ENCODE results near the gene EIF3L. TPM values are rescaled to one million over a fixed set of nuclear protein-coding genes. Genes with fewer than 3 reads are reported as not detected.

EIF3L gene
- total RNA-seq, 2 donors from 2014 or later: 224 to 226 TPM

- peaks cover 0 to 20% of the 10 kb centered on the region in 2 donors for H3K4me1 ChIP-seq (ENCODE audit: control insufficient read depth in 1 of 2, low read depth in 2 of 2)
- H3K4me3 ChIP-seq: no peak overlapping the region
- peaks cover 67% of the 10 kb centered on the region for H3K36me3 ChIP-seq
- DNase-seq (ENCODE audit: low spot score) (no peak), ATAC-seq (ENCODE audit: insufficient number of reproducible peaks, low FRiP score, low read depth) (no peak)
- TF ChIP-seq CTCF (IDR thresholded peaks at IDR 0.05): no peak
- no peak overlapping the region for H3K27ac ChIP-seq
- no peaks in the 10 kb centered on the region for H3K9me3 ChIP-seq
- H3K27me3 ChIP-seq (replicated peaks; ENCODE audit: insufficient read depth): no peaks in the 10 kb centered on the region
These were observed 11.7 kb downstream of the EIF3L start for GRCh38 chr22:37860796-37861421.

GRCh38 chr22:37862570-37863325 lies 13.5 kb downstream of the EIF3L start:
- no peaks in the 10 kb centered on the region for H3K27me3 ChIP-seq (replicated peaks; ENCODE audit: insufficient read depth)
- ATAC-seq (ENCODE audit: insufficient number of reproducible peaks, low FRiP score, low read depth) (no peak), DNase-seq (ENCODE audit: low spot score) (no peak)
- no peak overlapping the region for H3K4me3 ChIP-seq
- H3K9me3 ChIP-seq: no peaks in the 10 kb centered on the region
- peaks cover 0 to 20% of the 10 kb centered on the region in 2 donors for H3K4me1 ChIP-seq (ENCODE audit: control insufficient read depth in 1 of 2, low read depth in 2 of 2)
- no peak for TF ChIP-seq CTCF (IDR thresholded peaks at IDR 0.05)
- peaks cover 64% of the 10 kb centered on the region for H3K36me3 ChIP-seq
- H3K27ac ChIP-seq: no peak overlapping the region

GRCh38 chr22:37865510-37865909 lies 16.3 kb downstream of the EIF3L start:
- no peak for TF ChIP-seq CTCF (IDR thresholded peaks at IDR 0.05)
- H3K9me3 ChIP-seq: no peaks in the 10 kb centered on the region
- H3K27ac ChIP-seq: no peak overlapping the region
- H3K4me1 ChIP-seq (ENCODE audit: control insufficient read depth in 1 of 2, low read depth in 2 of 2): no peaks in the 10 kb centered on the region
- DNase-seq (ENCODE audit: low spot score) (no peak), ATAC-seq (ENCODE audit: insufficient number of reproducible peaks, low FRiP score, low read depth) (no peak)
- H3K36me3 ChIP-seq: peaks cover 66% of the 10 kb centered on the region
- H3K27me3 ChIP-seq (replicated peaks; ENCODE audit: insufficient read depth): no peaks in the 10 kb centered on the region
- no peak overlapping the region for H3K4me3 ChIP-seq

GRCh38 chr22:37870273-37870672 lies 21.1 kb downstream of the EIF3L start:
- Histone ChIP-seq H3K27me3 (replicated peaks; ENCODE audit: insufficient read depth) (no peaks in the 10 kb centered on the region), H3K36me3 (peaks cover 76% of the 10 kb centered on the region), H3K9me3 (no peaks in the 10 kb centered on the region), H3K4me1 (ENCODE audit: control insufficient read depth in 1 of 2, low read depth in 2 of 2) (no peaks in the 10 kb centered on the region), H3K27ac (no peak overlapping the region), H3K4me3 (no peak overlapping the region)
- no peak for DNase-seq (ENCODE audit: low spot score)
- no peak for TF ChIP-seq CTCF (IDR thresholded peaks at IDR 0.05)
- ATAC-seq (ENCODE audit: insufficient number of reproducible peaks, low FRiP score, low read depth): no peak

- DNase-seq (ENCODE audit: low spot score): no peak
- no peak for ATAC-seq (ENCODE audit: insufficient number of reproducible peaks, low FRiP score, low read depth)
- Histone ChIP-seq H3K27me3 (replicated peaks; ENCODE audit: insufficient read depth) (no peaks in the 10 kb centered on the region), H3K4me3 (no peak overlapping the region), H3K27ac (no peak overlapping the region), H3K4me1 (ENCODE audit: control insufficient read depth in 1 of 2, low read depth in 2 of 2) (peaks cover 10 to 17% of the 10 kb centered on the region in 2 donors), H3K9me3 (no peaks in the 10 kb centered on the region), H3K36me3 (peaks cover 37% of the 10 kb centered on the region)
- TF ChIP-seq CTCF (IDR thresholded peaks at IDR 0.05): no peak
These were observed 31.6 kb downstream of the EIF3L start for GRCh38 chr22:37880668-37881440.
